Liver (tissue), 9 donors: Measurements from ENCODE around the gene TMEM175. TPM values are rescaled to one million over a fixed set of nuclear protein-coding genes. Genes with fewer than 3 reads are reported as not detected.

Experiments used
- DNase-seq: peaks from one replicate; pipeline ENCODE4 v3.0.0-alpha.2; 2017; ENCODE audit warnings: low spot score
- H3K27ac ChIP-seq, 2 donors: one replicate each; pipeline ENCODE4 v1.7.0; 2013; ENCODE audit warnings: inconsistent platforms in 2 of 2, low read length in 2 of 2, control low read depth in 1 of 2, low read depth in 1 of 2, mild to moderate bottlenecking in 1 of 2
- H3K27me3 ChIP-seq, 4 donors: one replicate each; pipeline versions ENCODE4 v1.6.1 to v1.7.0; 2013; ENCODE audit warnings: low read length in 3 of 4, inconsistent platforms in 1 of 4, mild to moderate bottlenecking in 1 of 4, moderate library complexity in 1 of 4; ENCODE audit not compliant: control insufficient read depth in 4 of 4, insufficient read depth in 4 of 4
- H3K36me3 ChIP-seq, 4 donors: one replicate each; pipeline versions ENCODE4 v1.6.1 to v1.7.0; 2013; ENCODE audit warnings: low read length in 3 of 4, mild to moderate bottlenecking in 3 of 4, low read depth in 1 of 4, moderate library complexity in 1 of 4; ENCODE audit not compliant: control insufficient read depth in 4 of 4, insufficient read depth in 3 of 4
- H3K4me1 ChIP-seq, 4 donors: one replicate each; pipeline versions ENCODE4 v1.6.1 to v1.7.0; 2013; ENCODE audit warnings: low read length in 3 of 4, mild to moderate bottlenecking in 3 of 4, moderate library complexity in 1 of 4; ENCODE audit not compliant: control insufficient read depth in 4 of 4, insufficient read depth in 4 of 4
- H3K4me3 ChIP-seq, 3 donors: one replicate each; pipeline versions ENCODE4 v1.6.1 to v1.7.0; 2013; ENCODE audit warnings: low read length in 3 of 3, control low read depth in 1 of 3, low read depth in 1 of 3, mild to moderate bottlenecking in 1 of 3
- H3K9ac ChIP-seq, 2 donors: one replicate each; pipeline ENCODE4 v1.7.0; 2013; ENCODE audit warnings: low read length in 2 of 2, mild to moderate bottlenecking in 2 of 2, moderate library complexity in 2 of 2, control low read depth in 1 of 2, low read depth in 1 of 2
- H3K9me3 ChIP-seq, 4 donors: one replicate each; pipeline versions ENCODE4 v1.6.1 to v1.7.0; 2013; ENCODE audit warnings: low read length in 3 of 4; ENCODE audit not compliant: control insufficient read depth in 4 of 4
- FOXA1 ChIP-seq: IDR thresholded peaks from 2 replicates; pipeline ENCODE4 v1.6.1; 2016; ENCODE audit warnings: antibody characterized with exemption
- GABPA ChIP-seq, 2 donors: IDR thresholded peaks in 1 of 2; conservative IDR thresholded peaks in 1 of 2; 2 replicates each; pipeline ENCODE4 v1.6.1; 2016; ENCODE audit warnings: antibody characterized with exemption in 2 of 2, mild to moderate bottlenecking in 1 of 2, moderate library complexity in 1 of 2
- HNF4A ChIP-seq, 2 donors: conservative IDR thresholded peaks; 2 replicates each; pipeline ENCODE4 v1.6.1; 2016; ENCODE audit warnings: antibody characterized with exemption in 2 of 2, mild to moderate bottlenecking in 2 of 2
- HNF4G ChIP-seq: IDR thresholded peaks from 2 replicates; pipeline ENCODE4 v1.6.1; 2016; ENCODE audit warnings: antibody characterized with exemption
- JUND ChIP-seq, 2 donors: IDR thresholded peaks; 2 replicates each; pipeline ENCODE4 v1.6.1; 2016; ENCODE audit warnings: antibody characterized with exemption in 2 of 2
- NR2F2 ChIP-seq: IDR thresholded peaks from 2 replicates; pipeline ENCODE4 v1.6.1; 2016; ENCODE audit warnings: antibody characterized with exemption
- RAD21 ChIP-seq, 2 donors: IDR thresholded peaks; 2 replicates each; pipeline ENCODE4 v1.6.1; 2016; ENCODE audit warnings: antibody characterized with exemption in 2 of 2, mild to moderate bottlenecking in 2 of 2
- TAF1 ChIP-seq: conservative IDR thresholded peaks from 2 replicates; pipeline ENCODE4 v1.6.1; 2016; ENCODE audit warnings: antibody characterized with exemption, mild to moderate bottlenecking
- YY1 ChIP-seq: IDR thresholded peaks from 2 replicates; pipeline ENCODE4 v1.6.1; 2016; ENCODE audit warnings: antibody characterized with exemption, mild to moderate bottlenecking
- WGBS: extraction: QIAGEN DNeasy Blood & Tissue Kit; methylation state at CpG from one replicate; pipeline ENCODE4 v1.1.7; 2013; 5-methylcytosine and 5-hydroxymethylcytosine counted together
- polyA plus RNA-seq, 2 donors: library from polyadenylated mRNA; stranded (reverse) in 1 of 2; unstranded in 1 of 2; fragments of 200-250 nt in 1 of 2; fragments of >200 nt in 1 of 2; fragmentation: Nextera tagmentation in 1 of 2; extraction: Ambion mirVana in 1 of 2; gene quantifications; one replicate each; pipeline versions ENCODE4 v1.2.1 to v1.2.3, GENCODE V29; 2013 to 2015
- total RNA-seq, 2 donors: library from RNA; depleted of rRNA; stranded (reverse); fragments of >200 nt; gene quantifications; one replicate each; pipeline ENCODE4 v1.2.3, GENCODE V29; 2014
- TF ChIP-seq, protein P1 (sequence below): IDR thresholded peaks from 2 replicates; pipeline ENCODE4 v1.6.1; 2016; ENCODE audit warnings: antibody characterized with exemption
- TF ChIP-seq, protein P2 (sequence below): IDR thresholded peaks from 2 replicates; pipeline ENCODE4 v1.6.1; 2016; ENCODE audit warnings: antibody characterized with exemption, mild to moderate bottlenecking
- TF ChIP-seq, protein P3 (sequence below): IDR thresholded peaks from 2 replicates; pipeline ENCODE4 v1.6.1; 2016; ENCODE audit warnings: antibody characterized with exemption
- TF ChIP-seq, protein P4 (sequence below): fragments of 150-350 bp; IDR thresholded peaks from 2 replicates; pipeline ENCODE4 v1.5.1; 2017; ENCODE audit warnings: improper control_type of control experiment, low read depth, low read length; ENCODE audit not compliant: missing input control
- donor health status: healthy.
- donor health status: healthy.
- donor health status: healthy.
- donor health status: healthy.
- donor health status: healthy.

The TMEM175 gene
- total and polyA plus RNA-seq, 4 donors: 18.6 to 26.3 (median 25.5) TPM

DNA sequence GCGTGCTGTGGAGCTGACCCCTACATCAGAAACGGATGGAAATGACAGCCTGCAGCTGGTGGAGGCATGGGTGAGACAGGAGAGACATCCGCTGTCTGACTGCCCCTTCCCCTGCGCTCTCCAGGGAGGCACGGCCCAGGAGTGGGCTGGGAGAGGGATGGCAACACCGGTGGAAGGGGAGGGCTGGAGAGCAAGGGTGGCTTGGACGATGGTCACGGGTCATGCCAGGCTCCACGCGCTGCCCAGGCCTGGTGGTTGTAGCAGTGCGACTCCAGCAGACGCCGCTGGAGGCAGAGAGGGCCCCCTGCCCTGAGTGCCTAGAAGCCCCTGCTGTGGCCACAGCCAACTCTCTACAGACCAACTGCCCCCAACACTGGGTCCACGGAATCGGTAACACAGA is 48.0 kb upstream of the TMEM175 start:
- Histone ChIP-seq H3K4me1 (no peaks in the 10 kb centered on the region), H3K36me3 (peaks cover 7 to 87% (median 33%) of the 10 kb centered on the region in 4 donors), H3K27me3 (no peaks in the 10 kb centered on the region), H3K9me3 (no peaks in the 10 kb centered on the region), H3K27ac (no peak overlapping the region), H3K9ac (no peak overlapping the region), H3K4me3 (no peak overlapping the region)
- 82% methylated on average over 15 of the region's 15 CpGs for WGBS
- DNase-seq: no peak
- TF ChIP-seq HNF4G (no peak), FOXA1 (no peak), GABPA (IDR thresholded peaks at IDR 0.05 in 1 of 2, conservative IDR thresholded peaks at IDR 0.05 in 1 of 2) (no peak), RAD21 (IDR thresholded peaks at IDR 0.05) (no peak), YY1 (no peak), TAF1 (no peak), HNF4A (conservative IDR thresholded peaks at IDR 0.05) (no peak), NR2F2 (no peak), JUND (IDR thresholded peaks at IDR 0.05) (no peak)
- TF ChIP-seq, protein P1, sequence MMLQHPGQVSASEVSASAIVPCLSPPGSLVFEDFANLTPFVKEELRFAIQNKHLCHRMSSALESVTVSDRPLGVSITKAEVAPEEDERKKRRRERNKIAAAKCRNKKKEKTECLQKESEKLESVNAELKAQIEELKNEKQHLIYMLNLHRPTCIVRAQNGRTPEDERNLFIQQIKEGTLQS: no peak
- TF ChIP-seq, protein P2, sequence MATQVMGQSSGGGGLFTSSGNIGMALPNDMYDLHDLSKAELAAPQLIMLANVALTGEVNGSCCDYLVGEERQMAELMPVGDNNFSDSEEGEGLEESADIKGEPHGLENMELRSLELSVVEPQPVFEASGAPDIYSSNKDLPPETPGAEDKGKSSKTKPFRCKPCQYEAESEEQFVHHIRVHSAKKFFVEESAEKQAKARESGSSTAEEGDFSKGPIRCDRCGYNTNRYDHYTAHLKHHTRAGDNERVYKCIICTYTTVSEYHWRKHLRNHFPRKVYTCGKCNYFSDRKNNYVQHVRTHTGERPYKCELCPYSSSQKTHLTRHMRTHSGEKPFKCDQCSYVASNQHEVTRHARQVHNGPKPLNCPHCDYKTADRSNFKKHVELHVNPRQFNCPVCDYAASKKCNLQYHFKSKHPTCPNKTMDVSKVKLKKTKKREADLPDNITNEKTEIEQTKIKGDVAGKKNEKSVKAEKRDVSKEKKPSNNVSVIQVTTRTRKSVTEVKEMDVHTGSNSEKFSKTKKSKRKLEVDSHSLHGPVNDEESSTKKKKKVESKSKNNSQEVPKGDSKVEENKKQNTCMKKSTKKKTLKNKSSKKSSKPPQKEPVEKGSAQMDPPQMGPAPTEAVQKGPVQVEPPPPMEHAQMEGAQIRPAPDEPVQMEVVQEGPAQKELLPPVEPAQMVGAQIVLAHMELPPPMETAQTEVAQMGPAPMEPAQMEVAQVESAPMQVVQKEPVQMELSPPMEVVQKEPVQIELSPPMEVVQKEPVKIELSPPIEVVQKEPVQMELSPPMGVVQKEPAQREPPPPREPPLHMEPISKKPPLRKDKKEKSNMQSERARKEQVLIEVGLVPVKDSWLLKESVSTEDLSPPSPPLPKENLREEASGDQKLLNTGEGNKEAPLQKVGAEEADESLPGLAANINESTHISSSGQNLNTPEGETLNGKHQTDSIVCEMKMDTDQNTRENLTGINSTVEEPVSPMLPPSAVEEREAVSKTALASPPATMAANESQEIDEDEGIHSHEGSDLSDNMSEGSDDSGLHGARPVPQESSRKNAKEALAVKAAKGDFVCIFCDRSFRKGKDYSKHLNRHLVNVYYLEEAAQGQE: no peak
- TF ChIP-seq, protein P3, sequence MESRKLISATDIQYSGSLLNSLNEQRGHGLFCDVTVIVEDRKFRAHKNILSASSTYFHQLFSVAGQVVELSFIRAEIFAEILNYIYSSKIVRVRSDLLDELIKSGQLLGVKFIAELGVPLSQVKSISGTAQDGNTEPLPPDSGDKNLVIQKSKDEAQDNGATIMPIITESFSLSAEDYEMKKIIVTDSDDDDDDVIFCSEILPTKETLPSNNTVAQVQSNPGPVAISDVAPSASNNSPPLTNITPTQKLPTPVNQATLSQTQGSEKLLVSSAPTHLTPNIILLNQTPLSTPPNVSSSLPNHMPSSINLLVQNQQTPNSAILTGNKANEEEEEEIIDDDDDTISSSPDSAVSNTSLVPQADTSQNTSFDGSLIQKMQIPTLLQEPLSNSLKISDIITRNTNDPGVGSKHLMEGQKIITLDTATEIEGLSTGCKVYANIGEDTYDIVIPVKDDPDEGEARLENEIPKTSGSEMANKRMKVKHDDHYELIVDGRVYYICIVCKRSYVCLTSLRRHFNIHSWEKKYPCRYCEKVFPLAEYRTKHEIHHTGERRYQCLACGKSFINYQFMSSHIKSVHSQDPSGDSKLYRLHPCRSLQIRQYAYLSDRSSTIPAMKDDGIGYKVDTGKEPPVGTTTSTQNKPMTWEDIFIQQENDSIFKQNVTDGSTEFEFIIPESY: no peak

DNA sequence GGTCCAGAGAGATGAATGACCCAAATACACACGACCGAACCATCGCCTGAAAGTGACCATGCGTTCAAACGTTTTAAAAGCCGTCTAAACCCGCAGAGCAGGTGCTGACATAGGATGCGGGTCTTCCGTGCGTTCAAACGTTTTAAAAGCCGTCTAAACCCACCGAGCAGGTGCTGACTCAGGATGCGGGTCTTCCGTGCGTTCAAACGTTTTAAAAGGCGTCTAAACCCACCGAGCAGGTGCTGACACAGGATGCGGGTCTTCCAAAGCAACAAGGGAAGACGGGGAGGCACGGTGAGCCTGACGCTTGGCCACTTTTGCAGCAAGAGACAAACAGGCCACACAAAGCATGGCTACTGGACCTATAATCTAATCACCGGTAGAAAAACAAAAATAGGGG is 47.4 kb upstream of the TMEM175 start:
- Histone ChIP-seq H3K9me3 (no peaks in the 10 kb centered on the region), H3K9ac (no peak overlapping the region), H3K27me3 (no peaks in the 10 kb centered on the region), H3K36me3 (peaks cover 4 to 87% (median 32%) of the 10 kb centered on the region in 4 donors), H3K4me3 (no peak overlapping the region), H3K27ac (no peak overlapping the region), H3K4me1 (no peaks in the 10 kb centered on the region)
- 93% methylated on average over 24 of the region's 24 CpGs for WGBS
- TF ChIP-seq, protein P4, sequence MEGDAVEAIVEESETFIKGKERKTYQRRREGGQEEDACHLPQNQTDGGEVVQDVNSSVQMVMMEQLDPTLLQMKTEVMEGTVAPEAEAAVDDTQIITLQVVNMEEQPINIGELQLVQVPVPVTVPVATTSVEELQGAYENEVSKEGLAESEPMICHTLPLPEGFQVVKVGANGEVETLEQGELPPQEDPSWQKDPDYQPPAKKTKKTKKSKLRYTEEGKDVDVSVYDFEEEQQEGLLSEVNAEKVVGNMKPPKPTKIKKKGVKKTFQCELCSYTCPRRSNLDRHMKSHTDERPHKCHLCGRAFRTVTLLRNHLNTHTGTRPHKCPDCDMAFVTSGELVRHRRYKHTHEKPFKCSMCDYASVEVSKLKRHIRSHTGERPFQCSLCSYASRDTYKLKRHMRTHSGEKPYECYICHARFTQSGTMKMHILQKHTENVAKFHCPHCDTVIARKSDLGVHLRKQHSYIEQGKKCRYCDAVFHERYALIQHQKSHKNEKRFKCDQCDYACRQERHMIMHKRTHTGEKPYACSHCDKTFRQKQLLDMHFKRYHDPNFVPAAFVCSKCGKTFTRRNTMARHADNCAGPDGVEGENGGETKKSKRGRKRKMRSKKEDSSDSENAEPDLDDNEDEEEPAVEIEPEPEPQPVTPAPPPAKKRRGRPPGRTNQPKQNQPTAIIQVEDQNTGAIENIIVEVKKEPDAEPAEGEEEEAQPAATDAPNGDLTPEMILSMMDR: no peak
- TF ChIP-seq, protein P1: no peak
- TF ChIP-seq NR2F2 (no peak), YY1 (no peak)
- TF ChIP-seq, protein P2: no peak
- DNase-seq: no peak
